GM21529 (cell line): ENCODE data around the gene CXXC1.
"Not testable (repeated sequence)": the region's sequence is repeated elsewhere in the genome, so short reads cannot be mapped to it uniquely, and the experiment has no call there.

Experiments
- ATAC-seq: cut with Tn5 transposase; IDR thresholded peaks from one replicate; pipeline ENCODE4 v1.9.1; 2021; ENCODE audit not compliant: unreplicated experiment

CXXC1 gene

GRCh38 chr18:50276452-50276851 is 11.0 kb downstream of the CXXC1 start:
- ATAC-seq: no peak

DNA sequence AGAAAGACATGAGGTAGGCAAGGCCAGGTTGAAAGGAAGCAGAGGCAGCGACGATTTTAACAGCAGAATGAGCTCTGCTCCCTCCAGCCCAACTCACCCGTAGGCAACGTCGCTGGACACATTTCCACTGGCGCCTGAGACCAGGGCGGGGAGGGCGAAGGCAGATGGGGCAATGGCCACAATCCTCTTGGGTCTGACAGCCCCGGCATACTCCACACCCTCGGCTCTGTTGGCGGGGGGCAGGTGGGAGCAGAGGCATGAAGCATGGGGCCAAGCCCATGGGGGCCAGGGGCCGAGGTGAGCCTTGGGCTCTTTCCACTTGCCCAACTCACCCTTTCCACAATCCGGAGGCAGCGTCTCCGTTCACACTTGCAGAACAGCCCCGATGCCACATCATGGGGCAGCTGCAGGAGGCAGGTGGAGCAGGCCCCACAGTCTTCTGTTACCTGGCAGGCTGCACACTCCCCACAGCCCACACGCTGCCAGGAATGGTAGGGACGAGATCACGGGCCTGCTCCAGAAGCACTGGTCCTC is 11.9 kb downstream of the CXXC1 start:
- ATAC-seq: no peak

GRCh38 chr18:50274941-50275340 is 12.6 kb downstream of the CXXC1 start:
- ATAC-seq: no peak

DNA sequence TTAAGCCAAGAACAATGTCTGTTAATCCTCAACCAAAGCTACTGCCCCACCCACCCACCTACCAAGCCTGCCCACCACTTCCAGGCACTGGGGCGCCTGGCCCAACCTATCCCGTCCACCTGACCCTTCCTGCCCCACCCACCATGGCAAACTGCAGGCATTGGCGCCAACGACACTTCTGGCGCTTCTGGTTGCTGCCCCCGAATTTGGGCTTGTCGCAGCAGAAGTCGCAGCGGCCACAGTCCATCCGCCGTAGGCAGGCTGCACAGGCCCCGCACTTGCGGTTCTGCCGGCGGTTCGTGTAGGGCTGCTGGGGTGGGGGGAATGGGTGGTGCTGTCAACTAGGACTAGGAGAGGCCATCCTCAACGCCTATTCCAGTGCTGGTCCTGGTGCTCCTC is 13.4 kb downstream of the CXXC1 start:
- no peak for ATAC-seq

DNA sequence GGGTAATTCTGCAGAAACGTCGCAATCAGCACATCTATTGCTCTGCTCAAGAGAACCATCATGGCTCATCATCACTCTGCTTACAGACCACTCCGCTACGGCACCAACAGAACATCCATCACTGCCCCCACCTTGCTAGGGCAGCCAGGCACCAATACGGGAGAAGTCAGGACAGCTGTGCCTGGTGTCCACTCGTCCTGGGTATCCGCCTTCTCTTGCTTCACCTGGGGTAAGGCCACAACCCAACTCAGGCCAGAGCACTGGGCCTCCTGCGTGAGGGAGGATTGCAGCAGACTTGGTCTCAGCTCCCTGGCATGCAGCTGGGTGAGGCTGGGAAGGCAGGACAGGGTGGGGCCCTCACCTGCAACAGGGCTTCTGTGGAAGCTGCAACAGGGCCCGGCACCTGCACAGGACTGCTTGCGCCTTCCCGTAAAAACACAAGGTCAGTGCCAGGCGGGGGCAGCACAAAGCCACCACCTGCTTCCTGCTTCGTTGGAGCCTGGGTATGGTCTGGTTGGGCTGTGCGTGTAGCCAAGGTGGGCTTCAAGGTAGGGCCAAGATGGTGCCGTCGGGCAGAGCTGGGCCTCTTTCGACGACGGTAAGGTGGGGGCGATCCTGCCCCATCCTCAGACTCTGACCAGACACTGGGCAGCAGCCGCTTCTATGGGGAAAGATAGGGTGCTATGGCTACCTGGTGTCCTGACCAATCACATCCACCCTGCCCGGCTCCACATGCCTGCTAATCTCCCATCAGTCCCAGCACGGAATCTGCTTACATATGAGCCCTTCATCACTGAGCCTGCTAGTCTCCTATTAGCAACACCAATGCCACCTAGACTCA is 14.1 kb downstream of the CXXC1 start:
- ATAC-seq: no peak

DNA sequence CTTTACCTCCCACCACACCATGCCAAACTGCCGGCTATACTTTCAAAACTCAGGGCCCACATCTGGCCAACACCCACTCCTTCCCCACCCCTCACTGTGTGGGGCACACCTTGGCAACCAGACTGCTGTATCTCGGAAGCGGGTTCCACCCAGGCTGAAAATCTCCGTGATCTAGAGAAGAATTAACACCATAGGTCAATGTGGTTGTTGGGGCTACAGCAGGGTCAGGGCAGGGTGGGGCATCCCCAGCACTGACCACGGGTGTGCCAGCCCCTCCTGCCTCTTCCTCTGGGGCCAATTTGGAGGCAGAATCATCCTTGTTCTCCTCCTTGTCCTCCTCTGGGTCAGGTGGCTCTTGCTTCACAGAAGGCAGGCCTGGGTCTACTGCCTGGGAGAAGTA is 14.9 kb downstream of the CXXC1 start:
- no peak for ATAC-seq

DNA sequence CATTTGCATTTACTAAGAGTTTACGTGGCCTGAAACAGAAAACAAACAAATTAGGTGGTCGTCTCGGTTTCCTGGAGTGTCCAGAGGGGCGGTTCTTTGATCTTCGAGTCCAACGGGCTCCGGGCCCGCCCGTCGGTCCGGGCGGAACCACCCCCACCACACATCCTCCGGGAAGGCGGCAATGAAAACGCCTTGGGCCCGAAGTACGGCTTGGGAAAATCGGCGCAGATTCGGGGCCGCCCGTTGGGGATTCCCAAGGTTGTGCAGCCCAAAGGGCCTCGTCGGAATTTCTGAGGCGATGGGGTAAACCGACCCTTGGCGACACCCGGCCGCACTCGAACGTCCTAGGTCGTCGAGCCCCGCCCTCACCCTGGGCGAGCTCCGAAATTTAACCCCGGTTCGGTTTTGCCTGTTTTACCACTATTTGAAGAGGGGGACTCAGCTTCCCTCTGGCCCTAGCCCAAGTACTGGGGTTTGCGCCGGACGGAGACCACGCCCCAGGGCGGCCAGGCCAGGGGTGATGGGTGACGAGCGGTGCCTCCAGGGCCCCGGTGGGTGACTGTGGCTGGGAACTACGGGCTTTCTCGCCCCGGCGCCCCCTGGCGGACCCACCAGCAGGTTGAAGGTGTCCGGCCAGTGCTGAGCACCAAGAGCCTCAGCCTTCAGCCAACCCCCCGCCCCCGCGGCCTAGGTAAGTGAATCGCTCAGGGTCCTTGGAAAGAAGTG is 19.3 kb downstream of the CXXC1 start:
- peak; percentile 71 for ATAC-seq

DNA sequence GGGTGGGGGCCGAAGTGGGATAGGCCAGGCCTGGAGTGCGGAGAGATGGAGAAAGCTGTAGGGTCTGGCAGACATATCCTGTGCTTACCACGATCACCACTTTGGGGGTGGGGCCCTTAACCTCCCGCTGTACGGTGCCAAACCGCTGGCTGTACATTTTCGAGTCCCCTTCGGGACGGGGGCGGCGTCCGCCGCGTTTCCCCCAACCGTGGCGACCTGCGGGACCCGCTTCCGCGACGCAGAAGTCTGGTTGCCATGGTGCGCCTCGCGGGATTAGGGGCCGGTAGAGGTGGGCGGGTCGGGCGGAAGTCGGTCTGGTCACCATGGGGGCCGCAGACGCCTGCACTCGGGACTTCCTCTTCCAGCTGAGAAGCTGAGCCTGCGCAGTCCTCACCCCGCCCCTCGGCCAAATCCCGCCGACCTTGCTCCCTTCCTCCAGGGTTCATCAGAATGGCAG is 21.2 kb downstream of the CXXC1 start, which contains the start of gene CFAP53:
Gene CFAP53, minus strand, starts transcription at position 248 of the 457 bp plus-strand sequence. Its CDS starts 91 bp downstream, at position 157.
- ATAC-seq: peak; percentile 77

- no peak for ATAC-seq
These were observed 24.5 kb downstream of the CXXC1 start for GRCh38 chr18:50262977-50263376.

DNA sequence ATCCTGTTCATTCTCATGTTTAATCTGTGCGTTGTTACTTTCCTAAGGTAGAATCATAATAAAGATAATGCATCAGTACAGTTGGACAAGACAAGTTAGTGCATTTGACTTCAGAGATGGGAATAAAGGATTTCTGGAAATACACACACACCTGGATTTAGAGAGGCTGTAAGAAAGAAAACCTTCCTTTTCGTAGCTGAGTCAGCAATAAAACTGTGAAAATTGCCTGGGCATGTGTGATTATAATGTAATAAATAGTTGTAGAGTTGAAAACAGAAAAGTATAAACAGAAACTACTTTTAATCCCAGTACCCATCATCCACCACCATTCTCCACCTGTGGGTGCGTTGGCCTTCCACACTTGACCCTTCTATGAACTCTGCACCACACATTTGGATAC is 36.6 kb downstream of the CXXC1 start:
- no peak for ATAC-seq

GRCh38 chr18:50249576-50249975 is 37.9 kb downstream of the CXXC1 start:
- ATAC-seq: no peak

DNA sequence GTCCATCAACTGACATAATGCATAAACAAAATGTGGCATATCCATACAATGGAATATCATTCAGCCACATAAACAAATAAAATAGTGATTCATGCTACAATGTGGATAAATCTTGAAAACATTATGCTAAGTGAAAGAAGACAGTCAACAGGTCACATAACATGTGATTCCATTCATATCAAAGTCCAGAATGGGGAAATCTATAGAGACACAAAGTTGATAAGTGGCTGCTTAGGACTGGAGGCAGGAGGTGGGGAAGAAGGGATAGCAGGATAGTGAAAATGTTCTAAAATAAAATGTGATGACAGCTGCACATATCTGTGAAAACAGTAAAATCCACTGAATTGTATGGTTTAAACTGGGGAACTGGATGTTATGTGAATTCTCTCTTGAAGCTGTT is 39.9 kb downstream of the CXXC1 start:
- no peak for ATAC-seq

- not testable (repeated sequence) for ATAC-seq
These were observed 45.7 kb downstream of the CXXC1 start for GRCh38 chr18:50241768-50242167.

- no peak for ATAC-seq
These were observed 47.4 kb downstream of the CXXC1 start for GRCh38 chr18:50240080-50240563.

GRCh38 chr18:50232419-50232818 is 55.1 kb downstream of the CXXC1 start:
- no peak for ATAC-seq
